CD4-positive, alpha-beta T cell treated with Interleukin-12 subunit alpha and Interleukin-12 subunit beta, for 1 hour (primary cell): Measurements from ENCODE around the gene ADISSP.

ENCODE experiments used
- DNase-seq: peaks from one replicate; pipeline ENCODE4 v3.0.0-alpha.2; 2020

The ADISSP gene

DNA sequence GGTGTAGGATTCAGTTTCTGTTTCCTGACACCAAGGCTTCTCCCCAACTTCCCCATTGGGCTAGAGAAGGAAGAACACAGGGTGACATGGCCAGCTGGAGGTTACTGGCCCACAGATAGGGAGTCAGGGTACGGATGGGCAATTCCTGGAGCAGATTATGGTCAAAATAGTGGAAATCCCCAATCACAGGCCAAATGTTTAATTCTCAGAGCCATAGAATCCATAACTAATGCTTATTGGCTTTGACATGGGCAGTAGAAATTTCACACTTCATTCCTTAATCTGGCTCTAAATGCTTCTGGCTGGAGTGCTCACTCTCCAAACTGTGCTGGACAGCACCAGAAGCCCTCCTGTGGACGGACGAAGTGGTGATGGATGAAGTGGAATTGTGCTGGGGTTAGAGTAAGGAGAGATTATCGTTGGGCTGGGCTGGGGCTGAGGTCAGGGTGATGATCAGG is 56.0 kb downstream of the ADISSP start:
- DNase-seq: no peak

DNA sequence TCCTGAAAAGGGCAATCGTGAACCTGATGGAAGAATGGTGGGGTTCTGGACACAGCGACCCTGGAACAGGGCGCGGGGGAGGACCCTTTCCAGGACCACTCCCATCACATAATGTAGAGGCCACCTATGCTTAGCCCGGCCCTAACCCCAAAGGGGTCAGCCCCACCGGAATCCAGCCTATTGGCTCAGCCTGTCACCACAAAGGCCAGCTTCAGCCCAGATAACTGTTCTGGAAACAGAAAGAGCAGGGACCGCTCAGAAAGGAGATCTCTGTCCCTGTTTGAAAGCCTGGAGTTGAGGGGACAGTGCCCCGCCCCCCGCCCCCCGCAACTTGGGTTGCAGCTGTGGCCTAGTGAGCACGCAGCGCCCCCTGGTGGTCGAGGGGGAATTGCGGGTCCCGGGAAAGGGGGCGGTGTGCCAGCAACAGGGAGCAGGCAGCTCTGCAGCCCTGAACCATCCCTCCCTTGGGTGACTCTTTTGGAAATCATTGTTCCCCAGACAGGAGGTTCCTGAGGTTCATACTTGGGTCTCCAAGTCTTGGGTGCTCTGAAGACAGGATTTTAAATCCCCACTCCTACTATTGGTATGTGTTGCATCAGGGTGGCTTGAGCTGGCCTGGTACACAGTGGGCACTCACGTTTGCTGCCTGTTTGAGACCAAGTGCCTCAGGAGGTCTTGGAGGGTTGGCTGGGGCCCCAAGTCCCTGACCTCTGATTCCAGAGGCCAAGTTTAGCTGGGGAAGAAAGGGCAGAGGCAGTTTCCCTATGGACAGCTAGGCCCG is 56.7 kb downstream of the ADISSP start:
- DNase-seq: peak; percentile 69

DNA sequence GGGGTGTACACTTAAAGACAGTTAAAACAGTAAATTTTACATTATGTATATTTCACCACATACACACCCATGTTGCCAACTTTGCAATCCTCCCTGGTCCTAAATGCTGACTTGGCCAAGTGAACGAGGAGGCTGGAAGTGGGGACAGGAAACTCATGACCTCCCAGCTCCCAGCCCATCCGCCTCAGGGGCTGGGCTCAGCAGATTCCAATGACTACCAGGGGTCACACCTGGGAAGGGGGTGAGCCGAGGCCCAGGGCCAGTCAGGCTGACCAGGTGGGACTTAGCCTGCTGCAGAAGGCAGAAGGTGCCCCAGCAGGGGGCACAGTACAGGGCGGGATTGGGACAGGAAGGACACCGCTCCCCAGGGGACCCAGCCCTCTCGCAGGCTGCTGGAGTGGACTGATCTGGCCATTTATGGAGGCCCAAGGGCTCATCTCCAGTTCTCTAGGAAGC is 57.5 kb downstream of the ADISSP start:
- DNase-seq: no peak

DNA sequence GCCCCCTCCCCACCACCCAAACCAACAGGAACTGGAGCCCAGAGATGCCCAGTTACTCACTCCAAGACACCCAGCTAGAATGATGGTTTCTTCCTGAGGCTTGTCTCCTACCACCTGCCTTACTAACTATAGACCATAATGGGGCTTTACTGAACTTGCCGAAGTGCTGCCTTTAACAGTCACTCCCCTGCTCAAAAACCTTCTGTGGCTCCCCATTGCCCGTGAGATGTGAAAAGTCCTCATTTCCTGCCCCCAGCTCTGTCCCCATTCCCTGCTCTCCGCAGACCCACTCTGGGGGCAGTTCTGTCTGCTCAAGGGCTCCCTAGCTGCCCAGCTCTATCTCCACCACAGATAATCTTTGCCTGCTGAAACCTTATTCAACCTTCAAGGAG is 60.0 kb downstream of the ADISSP start:
- DNase-seq: no peak

DNA sequence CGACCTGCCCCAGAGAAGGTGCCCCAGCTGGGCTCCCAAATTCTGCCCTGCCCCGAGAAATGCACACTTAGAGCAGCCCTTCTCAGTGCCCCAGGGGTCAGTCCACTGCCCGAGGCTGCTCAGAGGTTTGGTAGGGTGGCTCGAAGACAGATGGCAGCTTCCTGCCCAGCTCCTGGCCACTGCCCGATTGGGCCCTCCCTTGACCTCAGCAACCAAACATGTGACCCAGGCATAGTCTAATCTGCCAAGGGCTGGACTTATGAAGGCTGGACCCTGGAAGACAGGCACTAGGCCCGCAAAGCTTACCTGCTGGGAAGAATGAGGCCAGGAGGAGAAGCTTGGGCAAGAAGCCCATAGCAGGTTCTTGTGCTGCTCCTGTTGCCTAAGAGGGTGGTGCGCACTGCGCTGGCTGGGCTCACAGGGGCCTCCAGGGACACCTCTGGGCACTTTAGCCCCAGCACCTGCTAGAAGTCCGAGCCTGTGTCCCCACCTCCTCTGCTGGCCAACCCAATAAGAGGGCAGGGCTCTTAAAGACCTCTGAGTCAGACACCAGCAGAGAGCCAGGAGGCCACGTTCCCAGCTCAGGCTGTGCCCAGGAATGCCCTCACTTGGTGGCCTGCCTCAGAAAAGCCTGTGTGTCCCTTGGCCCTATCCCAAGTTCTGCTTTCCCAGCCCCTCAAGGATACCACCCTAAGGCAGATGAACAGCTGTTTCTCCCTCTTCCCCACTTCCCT is 60.6 kb downstream of the ADISSP start:
- no peak for DNase-seq

DNA sequence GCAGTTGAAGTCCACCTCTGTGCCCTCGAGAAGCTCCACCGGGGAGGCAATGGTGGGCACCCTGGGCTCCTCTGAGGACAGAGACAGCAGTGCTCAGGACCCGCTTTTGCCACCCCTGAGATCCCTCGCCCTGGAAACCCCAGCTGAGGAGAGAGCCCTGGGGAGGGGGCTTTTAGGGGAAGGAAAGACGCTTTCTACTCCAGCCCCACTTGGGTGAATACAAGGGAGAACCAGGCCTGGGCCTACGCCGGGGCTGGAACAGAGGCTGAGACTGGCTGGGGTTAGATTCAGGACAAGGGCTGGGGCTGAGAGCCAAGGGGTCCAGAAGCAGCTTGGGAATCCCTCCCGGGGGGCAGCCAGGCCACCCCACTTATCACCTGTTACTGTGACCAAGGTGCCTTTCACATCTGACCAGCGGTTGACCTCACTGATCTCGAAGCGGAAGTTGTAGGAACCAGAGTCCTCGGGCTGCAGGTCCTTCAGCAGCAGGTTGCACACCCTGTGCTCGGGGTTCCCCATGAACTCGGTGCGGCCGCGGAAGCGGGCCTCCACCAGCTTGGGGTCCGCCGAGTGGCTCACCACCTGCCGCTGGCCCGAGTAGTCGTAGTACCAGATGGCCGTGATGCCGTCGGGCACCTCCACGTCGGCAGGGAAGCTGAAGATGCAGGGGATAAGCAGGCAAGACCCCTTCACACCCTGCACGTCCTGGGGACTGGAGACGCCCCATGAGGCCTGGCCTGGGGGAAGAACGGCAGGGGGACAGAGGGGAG is 61.4 kb downstream of the ADISSP start:
- DNase-seq: no peak

DNA sequence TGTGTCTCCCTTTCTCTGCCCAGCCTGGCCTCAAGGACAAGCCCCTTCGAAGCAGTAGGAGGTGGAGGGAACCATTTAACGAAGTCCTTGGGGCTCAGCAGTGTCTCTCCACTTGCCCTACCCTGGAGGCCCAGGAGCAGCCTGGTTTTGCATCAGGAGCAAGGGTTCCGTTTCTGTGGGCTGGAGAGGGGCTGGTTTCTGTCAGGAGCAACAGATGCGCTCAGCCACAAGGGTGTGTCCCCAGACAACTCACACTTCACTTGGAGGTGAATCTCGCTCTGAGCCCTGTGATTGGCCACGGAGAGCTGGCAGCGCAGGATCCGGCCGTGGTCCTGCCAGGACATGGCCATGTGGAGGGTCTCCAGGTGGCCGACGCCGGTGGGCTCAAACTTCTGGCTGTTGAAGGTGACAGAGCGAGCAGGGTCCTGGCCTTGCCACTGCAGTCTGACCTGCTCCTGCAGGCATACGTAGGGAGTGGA is 62.0 kb downstream of the ADISSP start:
- no peak for DNase-seq

DNA sequence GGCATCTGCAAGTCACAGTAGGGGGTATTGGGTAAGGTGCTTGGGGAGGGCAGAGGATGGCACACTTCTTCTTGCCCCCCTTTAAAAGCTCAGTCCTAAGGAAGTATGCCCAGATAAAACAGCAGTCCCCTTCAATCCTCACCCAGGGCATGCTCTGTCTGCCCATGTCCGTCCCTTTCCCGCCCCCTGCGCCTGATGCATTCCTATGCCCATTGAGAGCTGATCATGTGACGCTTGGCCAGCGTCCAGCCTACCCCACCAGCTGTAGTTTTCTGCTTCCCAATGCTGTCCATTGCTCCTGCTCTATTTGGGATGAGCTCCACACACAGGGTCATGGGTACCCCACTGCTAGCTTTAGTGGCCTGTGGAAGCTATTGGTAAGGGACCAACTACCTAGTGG is 63.5 kb downstream of the ADISSP start:
- no peak for DNase-seq
